Thyroid gland (tissue), 4 donors: ENCODE measurements around the gene KCNIP4. TPM values are rescaled to one million over a fixed set of nuclear protein-coding genes. Genes with fewer than 3 reads are reported as not detected.

Source experiments
- DNase-seq, 2 donors: peaks; one replicate each; pipeline ENCODE4 v3.0.0-alpha.2; 2019
- H3K27ac ChIP-seq, 3 donors: fragments of 200-600 bp; sonication (generic); 1 replicate in 2 of 3; 2 replicates in 1 of 3; pipeline ENCODE4 v1.5.1; 2016 to 2019; ENCODE audit warnings: mild to moderate bottlenecking in 1 of 3, moderate library complexity in 1 of 3
- H3K27me3 ChIP-seq: fragments of 200-600 bp; sonication (generic); one replicate; pipeline ENCODE4 v1.5.1; 2019
- H3K36me3 ChIP-seq, 2 donors: fragments of 200-600 bp; sonication (generic); one replicate each; pipeline ENCODE4 v1.5.1; 2016 to 2019
- H3K4me1 ChIP-seq, 2 donors: fragments of 200-600 bp; sonication (generic); one replicate each; pipeline ENCODE4 v1.5.1; 2017 to 2019
- H3K4me3 ChIP-seq, 3 donors: fragments of 200-600 bp; sonication (generic); replicated peaks in 1 of 3; 1 replicate in 2 of 3; 2 replicates in 1 of 3; pipeline ENCODE4 v1.5.1; 2016; ENCODE audit warnings: mild to moderate bottlenecking in 1 of 3
- H3K9me3 ChIP-seq: fragments of 200-600 bp; sonication (generic); one replicate; pipeline ENCODE4 v1.5.1; 2017
- POLR2A ChIP-seq, 2 donors: fragments of 450-650 bp; IDR thresholded peaks; one replicate each; pipeline ENCODE4 v1.6.1; 2017; ENCODE audit warnings: antibody characterized with exemption in 2 of 2, mild to moderate bottlenecking in 2 of 2, moderate library complexity in 1 of 2
- WGBS, 2 donors: methylation state at CpG; one replicate each; pipeline ENCODE4 v1.1.5; 2017; 5-methylcytosine and 5-hydroxymethylcytosine counted together
- intact Hi-C: fragments of 100-400 bp; cut with DNase I; formaldehyde crosslinking; loops from one replicate; pipeline ENCODE4 v1.15.1; 2023
- total RNA-seq, 4 donors: library from RNA; depleted of rRNA; stranded (reverse); fragments of >200 nt; gene quantifications; one replicate each; pipeline ENCODE4 v1.2.3, GENCODE V29; 2016
- TF ChIP-seq, protein P1 (sequence below), 6 experiments: fragments of 200-600 bp in 3 of 6; fragments of 450-650 bp in 3 of 6; sonication (generic) in 3 of 6; IDR thresholded peaks; one replicate each; pipeline ENCODE4 v1.5.1; 2016 to 2019; ENCODE audit warnings: antibody characterized with exemption in 6 of 6, mild to moderate bottlenecking in 2 of 6, inconsistent platforms in 1 of 6, moderate library complexity in 1 of 6

Gene KCNIP4
- total RNA-seq, 4 donors from 2014 or later: 2.0 to 6.6 (median 4.4) TPM

DNA sequence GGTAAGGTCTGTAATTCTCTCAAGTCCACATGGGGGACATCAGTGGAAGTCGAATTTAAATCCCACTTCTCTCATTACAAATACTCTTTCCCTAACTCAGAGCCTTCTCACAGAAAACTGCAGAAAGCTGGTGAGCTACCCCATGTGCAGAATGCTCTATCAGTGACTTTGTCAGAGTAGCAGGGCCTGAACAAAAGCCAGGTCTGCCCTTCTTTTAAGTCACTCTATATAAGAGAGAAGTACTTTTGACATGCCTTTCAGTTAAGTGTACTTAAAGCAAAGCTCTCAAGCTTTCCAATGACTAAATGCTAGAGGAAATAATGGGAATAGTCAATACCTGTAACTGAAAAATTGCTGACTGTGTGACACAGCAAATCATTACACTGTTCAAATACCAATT, 323.1 kb downstream of the KCNIP4 start:
- WGBS, 2 donors: 17 to 48% methylated on average over 1 of the region's 1 CpG
- no peaks in the 10 kb centered on the region for H3K36me3 ChIP-seq
- H3K4me1 ChIP-seq: peaks cover 0 to 12% of the 10 kb centered on the region in 2 donors
- H3K9me3 ChIP-seq: no peaks in the 10 kb centered on the region
- H3K4me3 ChIP-seq: no peak overlapping the region
- no peak for TF ChIP-seq POLR2A (IDR thresholded peaks at IDR 0.05)
- TF ChIP-seq, protein P1, sequence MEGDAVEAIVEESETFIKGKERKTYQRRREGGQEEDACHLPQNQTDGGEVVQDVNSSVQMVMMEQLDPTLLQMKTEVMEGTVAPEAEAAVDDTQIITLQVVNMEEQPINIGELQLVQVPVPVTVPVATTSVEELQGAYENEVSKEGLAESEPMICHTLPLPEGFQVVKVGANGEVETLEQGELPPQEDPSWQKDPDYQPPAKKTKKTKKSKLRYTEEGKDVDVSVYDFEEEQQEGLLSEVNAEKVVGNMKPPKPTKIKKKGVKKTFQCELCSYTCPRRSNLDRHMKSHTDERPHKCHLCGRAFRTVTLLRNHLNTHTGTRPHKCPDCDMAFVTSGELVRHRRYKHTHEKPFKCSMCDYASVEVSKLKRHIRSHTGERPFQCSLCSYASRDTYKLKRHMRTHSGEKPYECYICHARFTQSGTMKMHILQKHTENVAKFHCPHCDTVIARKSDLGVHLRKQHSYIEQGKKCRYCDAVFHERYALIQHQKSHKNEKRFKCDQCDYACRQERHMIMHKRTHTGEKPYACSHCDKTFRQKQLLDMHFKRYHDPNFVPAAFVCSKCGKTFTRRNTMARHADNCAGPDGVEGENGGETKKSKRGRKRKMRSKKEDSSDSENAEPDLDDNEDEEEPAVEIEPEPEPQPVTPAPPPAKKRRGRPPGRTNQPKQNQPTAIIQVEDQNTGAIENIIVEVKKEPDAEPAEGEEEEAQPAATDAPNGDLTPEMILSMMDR (IDR thresholded peaks at IDR 0.05): no peak
- DNase-seq: peak; percentile 2 to 19
- H3K27me3 ChIP-seq: no peaks in the 10 kb centered on the region
- peak overlapping the region in 1 of 3 donors; percentile 40 for H3K27ac ChIP-seq
- intact Hi-C loops: no loop called here

DNA sequence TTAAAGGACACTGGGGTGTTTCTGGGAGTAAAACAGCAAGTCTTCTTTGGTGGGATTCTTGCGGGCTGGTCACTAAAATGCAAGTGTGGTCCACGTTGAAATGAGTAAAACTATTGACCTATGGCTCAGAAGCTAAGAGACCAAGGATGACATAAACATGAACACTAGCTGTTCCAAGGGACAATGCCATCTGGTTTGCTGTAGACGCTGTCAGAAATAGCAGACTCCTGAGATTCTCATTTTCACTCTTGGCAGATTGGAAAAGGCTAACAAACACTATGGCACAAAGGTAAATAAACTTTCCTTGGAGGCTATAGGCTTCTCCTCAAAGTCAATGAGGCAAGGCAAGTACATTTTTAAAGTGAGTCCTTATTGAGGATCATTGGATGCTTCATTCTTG, 343.6 kb downstream of the KCNIP4 start:
- intact Hi-C loops: no loop called here
- no peak for TF ChIP-seq POLR2A (IDR thresholded peaks at IDR 0.05)
- TF ChIP-seq, protein P1 (IDR thresholded peaks at IDR 0.05): no peak
- Histone ChIP-seq H3K27ac (no peak overlapping the region), H3K4me3 (no peak overlapping the region), H3K9me3 (no peaks in the 10 kb centered on the region), H3K36me3 (no peaks in the 10 kb centered on the region), H3K4me1 (no peaks in the 10 kb centered on the region), H3K27me3 (no peaks in the 10 kb centered on the region)
- WGBS, 2 donors: 71 to 74% methylated on average over 3 of the region's 3 CpGs
- DNase-seq: no peak

DNA sequence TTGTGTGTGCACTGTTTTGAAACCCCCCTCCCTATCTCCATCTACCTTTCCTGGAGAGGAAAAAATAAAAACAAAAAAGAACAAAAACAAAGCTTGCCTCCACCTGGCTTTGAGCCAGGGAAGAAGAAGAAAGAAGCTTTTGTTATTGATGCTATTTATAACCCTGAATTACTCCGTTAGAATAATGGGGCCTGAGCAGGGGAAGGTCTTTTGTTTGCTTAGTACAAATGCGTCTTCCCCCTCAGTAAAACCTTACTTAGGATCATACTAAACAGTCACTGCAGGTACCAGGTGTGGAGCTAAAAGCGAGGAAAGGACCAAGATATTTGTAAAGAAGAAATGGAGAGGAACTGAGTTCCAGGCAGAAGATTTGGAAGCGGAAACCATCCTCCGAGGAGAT, 352.1 kb downstream of the KCNIP4 start:
- intact Hi-C loops: no loop called here
- Histone ChIP-seq H3K4me1 (peaks cover 8 to 19% of the 10 kb centered on the region in 2 donors), H3K4me3 (no peak overlapping the region), H3K27me3 (no peaks in the 10 kb centered on the region), H3K9me3 (no peaks in the 10 kb centered on the region), H3K27ac (no peak overlapping the region), H3K36me3 (no peaks in the 10 kb centered on the region)
- no peak for DNase-seq
- no peak for TF ChIP-seq POLR2A (IDR thresholded peaks at IDR 0.05)
- TF ChIP-seq, protein P1 (IDR thresholded peaks at IDR 0.05): no peak
- WGBS, 2 donors: 43 to 51% methylated on average over 5 of the region's 5 CpGs

DNA sequence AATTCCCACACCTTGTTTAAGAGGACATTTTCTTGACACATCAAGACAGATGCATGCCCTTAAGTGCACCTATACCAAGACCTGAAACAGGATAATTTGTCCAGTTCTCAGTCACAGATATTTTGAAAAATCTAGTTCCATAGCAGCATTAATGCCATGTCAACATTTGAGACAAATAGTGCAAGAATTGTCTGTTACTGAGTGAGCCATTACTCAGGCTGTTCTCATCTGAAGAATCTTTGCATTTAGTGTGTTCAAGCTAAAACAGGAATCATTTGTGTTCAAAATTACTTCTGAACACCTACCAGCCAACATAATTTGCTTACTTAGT, 354.9 kb downstream of the KCNIP4 start:
- Histone ChIP-seq H3K36me3 (no peaks in the 10 kb centered on the region), H3K27ac (peak overlapping the region in 1 of 3 donors; percentile 52), H3K27me3 (no peaks in the 10 kb centered on the region), H3K4me3 (no peak overlapping the region), H3K4me1 (peaks cover 8 to 19% of the 10 kb centered on the region in 2 donors), H3K9me3 (no peaks in the 10 kb centered on the region)
- intact Hi-C loops: no loop called here
- no peak for DNase-seq
- TF ChIP-seq, protein P1 (IDR thresholded peaks at IDR 0.05): no peak
- TF ChIP-seq POLR2A (IDR thresholded peaks at IDR 0.05): no peak

DNA sequence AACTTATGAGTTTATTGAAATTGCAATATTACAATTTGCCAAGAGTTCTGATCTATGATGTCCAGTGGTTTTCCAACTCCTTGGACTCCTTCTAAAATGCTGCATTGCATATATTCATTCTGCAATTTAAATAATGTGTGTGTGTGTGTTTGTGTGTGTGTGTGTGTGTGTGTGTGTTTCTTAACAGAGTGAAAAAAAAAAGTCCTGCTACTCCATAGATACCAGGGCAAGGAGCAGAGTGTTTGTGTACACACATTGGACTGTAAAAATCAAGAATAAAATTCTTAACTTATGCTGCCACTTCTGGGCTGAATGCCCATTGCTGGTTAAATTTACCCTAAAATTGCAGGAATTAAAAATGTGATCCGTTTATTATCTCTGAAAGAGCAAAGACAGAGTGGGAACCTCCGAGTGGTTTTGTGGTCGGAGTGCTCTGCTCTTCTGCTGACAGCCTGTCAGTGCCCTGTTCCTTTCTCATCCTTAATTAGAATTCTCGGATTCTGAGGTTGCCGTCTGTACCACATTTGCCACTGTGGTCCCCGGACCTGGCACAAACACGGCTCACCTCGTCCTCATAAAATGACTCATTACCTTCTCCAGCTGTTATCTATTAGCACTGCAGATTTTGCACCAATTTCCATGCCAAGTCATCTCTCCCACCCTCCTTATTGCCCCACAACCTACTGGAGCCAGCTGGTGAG, 355.5 kb downstream of the KCNIP4 start:
- H3K4me1 ChIP-seq: peaks cover 8 to 19% of the 10 kb centered on the region in 2 donors
- H3K27ac ChIP-seq: peak overlapping the region in 1 of 3 donors; percentile 52
- H3K4me3 ChIP-seq: no peak overlapping the region
- WGBS, 2 donors: 51 to 68% methylated on average over 8 of the region's 8 CpGs
- no peaks in the 10 kb centered on the region for H3K9me3 ChIP-seq
- H3K36me3 ChIP-seq: no peaks in the 10 kb centered on the region
- intact Hi-C loops: no loop called here
- no peaks in the 10 kb centered on the region for H3K27me3 ChIP-seq
- no peak for DNase-seq
- TF ChIP-seq, protein P1 (IDR thresholded peaks at IDR 0.05): no peak
- TF ChIP-seq POLR2A (IDR thresholded peaks at IDR 0.05): no peak
